Measurements from ENCODE around the gene EFNA2. TPM values are rescaled to one million over a fixed set of nuclear protein-coding genes. Genes with fewer than 3 reads are reported as not detected.

Gene EFNA2
- total RNA-seq, 2 experiments from 2014 or later, result not detected

DNA sequence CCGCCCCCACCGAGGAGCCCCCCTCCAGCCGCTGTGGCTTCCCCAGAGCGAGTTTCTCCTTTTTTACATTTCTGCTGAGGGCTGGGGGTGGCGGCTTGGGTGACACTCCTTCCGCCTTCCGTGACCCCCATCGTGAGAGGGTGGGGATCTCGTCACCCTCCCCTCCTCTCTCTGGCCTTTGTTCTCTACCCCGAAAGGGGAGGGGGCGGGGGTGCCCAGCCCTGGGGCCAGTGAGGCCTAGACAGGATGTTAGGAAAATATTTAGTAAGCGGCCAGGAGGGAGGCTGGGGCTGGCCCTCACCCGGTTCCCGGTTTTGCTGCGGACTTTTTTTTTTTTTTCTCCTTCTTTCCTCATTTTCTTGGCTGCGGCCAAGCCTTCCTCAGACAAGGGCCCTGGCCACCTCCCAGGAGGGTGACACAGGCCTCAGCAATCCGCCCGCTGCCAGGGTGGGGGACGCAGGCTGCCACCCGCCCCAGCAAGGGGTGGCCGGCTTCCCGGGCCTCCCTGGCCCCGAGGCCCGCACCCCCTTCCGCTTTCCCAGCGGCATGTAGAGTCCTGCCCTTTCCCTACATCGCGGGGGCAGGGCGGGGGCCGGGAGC is 33.4 kb upstream of the EFNA2 start:
- H3K36me3 ChIP-seq (ENCODE audit: insufficient read depth, low read length), result peaks cover 46% of the 10 kb centered on the region
- DNase-seq, result peak in 10 of 14 experiments; percentile 54 to 90 (median 63)
- peak overlapping the region; percentile 87 for H3K27ac ChIP-seq (ENCODE audit: low read depth in 1 of 2, low read length in 2 of 2)
- ATAC-seq (ENCODE audit: poor library complexity), result no peak
- TF ChIP-seq, protein P1, sequence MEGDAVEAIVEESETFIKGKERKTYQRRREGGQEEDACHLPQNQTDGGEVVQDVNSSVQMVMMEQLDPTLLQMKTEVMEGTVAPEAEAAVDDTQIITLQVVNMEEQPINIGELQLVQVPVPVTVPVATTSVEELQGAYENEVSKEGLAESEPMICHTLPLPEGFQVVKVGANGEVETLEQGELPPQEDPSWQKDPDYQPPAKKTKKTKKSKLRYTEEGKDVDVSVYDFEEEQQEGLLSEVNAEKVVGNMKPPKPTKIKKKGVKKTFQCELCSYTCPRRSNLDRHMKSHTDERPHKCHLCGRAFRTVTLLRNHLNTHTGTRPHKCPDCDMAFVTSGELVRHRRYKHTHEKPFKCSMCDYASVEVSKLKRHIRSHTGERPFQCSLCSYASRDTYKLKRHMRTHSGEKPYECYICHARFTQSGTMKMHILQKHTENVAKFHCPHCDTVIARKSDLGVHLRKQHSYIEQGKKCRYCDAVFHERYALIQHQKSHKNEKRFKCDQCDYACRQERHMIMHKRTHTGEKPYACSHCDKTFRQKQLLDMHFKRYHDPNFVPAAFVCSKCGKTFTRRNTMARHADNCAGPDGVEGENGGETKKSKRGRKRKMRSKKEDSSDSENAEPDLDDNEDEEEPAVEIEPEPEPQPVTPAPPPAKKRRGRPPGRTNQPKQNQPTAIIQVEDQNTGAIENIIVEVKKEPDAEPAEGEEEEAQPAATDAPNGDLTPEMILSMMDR (IDR thresholded peaks at IDR 0.05), result no peak
- Mint-ChIP-seq H3K4me3 (peak overlapping the region; percentile 97), H3K27ac (peak overlapping the region; percentile 97), H3K4me1 (ENCODE audit: low read depth) (peaks cover 12% of the 10 kb centered on the region), H3K36me3 (ENCODE audit: low read depth) (peaks cover 48% of the 10 kb centered on the region), H3K9me3 (no peaks in the 10 kb centered on the region), H3K27me3 (no peaks in the 10 kb centered on the region)
- POLR2A ChIA-PET, result interaction anchor here (0.5 to 3.7 kb wide), 12 partner anchors 8 to 1037 kb away, joined by 3 to 193 read pairs (median 5); partner anchors contain the start of genes ABCA7, CIRBP, FAM174C and MED16
- intact Hi-C loops (cut with DNase I, micrococcal nuclease), result loop anchor here in 1 of 2 experiments (5.0 kb wide), 1 partner anchor 175 kb away; no protein-coding TSS in a partner anchor
- H3K4me1 ChIP-seq (ENCODE audit: insufficient read depth, low read length), result peaks cover 71% of the 10 kb centered on the region
- H3K9me3 ChIP-seq (ENCODE audit: control insufficient read depth in 1 of 2, insufficient read depth in 1 of 2, low read length in 2 of 2), result no peaks in the 10 kb centered on the region
- CTCF ChIA-PET, result interaction anchor here (0.6 to 1.8 kb wide), 6 partner anchors 8 to 23 kb away, joined by 3 to 19 read pairs (median 6); partner anchors contain the start of genes CIRBP and FAM174C
- no peaks in the 10 kb centered on the region for H3K27me3 ChIP-seq (ENCODE audit: control insufficient read depth in 1 of 2, insufficient read depth in 2 of 2, low read length in 2 of 2)
- peak overlapping the region; percentile 87 for H3K4me3 ChIP-seq (ENCODE audit: low read length)

DNA sequence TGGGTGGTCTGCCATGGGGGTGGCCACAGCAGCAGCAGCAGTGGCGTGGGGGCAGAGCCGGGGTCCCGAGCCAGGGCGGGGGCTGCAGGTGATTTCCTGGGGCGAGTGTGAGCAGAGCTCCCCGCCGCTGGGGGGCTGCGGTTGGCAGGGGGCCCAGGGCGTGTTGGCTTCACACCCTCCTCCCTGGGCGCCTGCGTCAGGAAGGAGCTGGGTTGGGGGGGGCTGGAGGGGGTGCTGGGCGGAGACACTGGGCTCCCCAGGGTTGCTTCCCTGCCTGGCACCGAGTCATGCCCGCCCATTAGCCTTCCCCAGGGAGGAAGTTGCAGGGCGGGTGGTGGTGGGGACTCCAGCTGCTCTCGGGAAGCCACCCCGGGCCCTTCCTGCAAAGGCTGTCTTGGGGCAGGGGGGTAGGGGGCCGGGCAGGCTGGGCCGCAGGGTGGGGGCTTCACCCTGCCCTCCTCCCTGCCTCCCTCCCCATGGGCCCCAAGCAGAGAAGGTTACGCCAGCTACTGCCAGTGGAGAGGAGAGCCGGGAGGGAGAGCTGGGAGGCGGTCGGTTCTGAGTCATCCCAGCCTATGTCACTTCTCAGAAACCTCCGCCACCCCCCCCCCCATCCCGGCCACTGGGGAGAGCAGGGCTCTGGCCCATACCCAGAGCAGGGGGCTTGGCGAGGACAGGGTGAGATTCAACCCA is 32.7 kb upstream of the EFNA2 start:
- H3K4me1 ChIP-seq (ENCODE audit: insufficient read depth, low read length), result peaks cover 71% of the 10 kb centered on the region
- peak; percentile 17 for ATAC-seq (ENCODE audit: poor library complexity)
- DNase-seq, result peak in 13 of 14 experiments; percentile 55 to 91 (median 74)
- H3K9me3 ChIP-seq (ENCODE audit: control insufficient read depth in 1 of 2, insufficient read depth in 1 of 2, low read length in 2 of 2), result no peaks in the 10 kb centered on the region
- peak overlapping the region; percentile 87 for H3K4me3 ChIP-seq (ENCODE audit: low read length)
- H3K27ac Mint-ChIP-seq, result peak overlapping the region; percentile 97
- POLR2A ChIA-PET, result interaction anchor here (0.5 to 3.7 kb wide), 11 partner anchors 9 to 1036 kb away, joined by 3 to 193 read pairs (median 5); partner anchors contain the start of genes CIRBP, FAM174C, MED16 and RNU6-2
- no peaks in the 10 kb centered on the region for H3K27me3 ChIP-seq (ENCODE audit: control insufficient read depth in 1 of 2, insufficient read depth in 2 of 2, low read length in 2 of 2)
- H3K36me3 ChIP-seq (ENCODE audit: insufficient read depth, low read length), result peaks cover 52% of the 10 kb centered on the region
- intact Hi-C loops (cut with DNase I, micrococcal nuclease), result loop anchor here in 1 of 2 experiments (5.0 kb wide), 1 partner anchor 176 kb away; no protein-coding TSS in a partner anchor
- H3K27ac ChIP-seq (ENCODE audit: low read depth in 1 of 2, low read length in 2 of 2), result peak overlapping the region; percentile 87
- H3K4me1 Mint-ChIP-seq (ENCODE audit: low read depth), result peaks cover 19% of the 10 kb centered on the region
- peaks cover 55% of the 10 kb centered on the region for H3K36me3 Mint-ChIP-seq (ENCODE audit: low read depth)
- H3K27me3 Mint-ChIP-seq, result no peaks in the 10 kb centered on the region
- CTCF ChIA-PET, result interaction anchor here (0.6 to 1.8 kb wide), 5 partner anchors 9 to 22 kb away, joined by 3 to 19 read pairs (median 6); partner anchors contain the start of genes CIRBP and FAM174C
- peak overlapping the region; percentile 97 for H3K4me3 Mint-ChIP-seq
- TF ChIP-seq, protein P1 (IDR thresholded peaks at IDR 0.05), result no peak
- no peaks in the 10 kb centered on the region for H3K9me3 Mint-ChIP-seq

DNA sequence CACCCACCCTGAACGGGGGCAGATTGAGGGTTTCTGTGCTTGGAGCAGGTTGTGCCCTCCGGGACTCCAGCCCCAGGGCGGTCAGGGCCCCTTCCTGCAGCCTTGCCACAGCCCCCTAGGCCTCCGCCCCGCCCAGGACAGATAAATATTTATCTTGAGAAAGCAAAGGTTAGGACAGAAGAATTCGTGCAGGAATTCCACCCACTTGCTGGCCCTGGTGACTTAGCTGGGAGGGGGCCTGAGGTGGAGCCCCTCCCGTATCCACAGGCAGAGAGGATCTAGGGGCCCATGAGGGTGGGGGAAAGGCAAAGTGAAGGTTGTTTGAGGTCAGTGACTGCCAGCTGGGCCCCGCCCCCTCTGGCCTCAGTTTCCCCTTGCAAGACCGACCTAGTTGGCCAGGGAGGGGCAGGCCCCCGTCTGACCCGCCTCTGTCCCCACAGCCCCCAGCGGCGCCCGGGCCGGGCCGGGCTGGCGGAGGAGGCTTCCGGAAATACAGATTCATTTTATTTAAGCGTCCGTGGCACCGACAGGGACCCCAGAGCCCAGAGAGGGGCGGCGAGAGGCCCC is 32.1 kb upstream of the EFNA2 start:
- peaks cover 24% of the 10 kb centered on the region for H3K4me1 Mint-ChIP-seq (ENCODE audit: low read depth)

More for the DNA sequence above, 32.1 kb upstream of the EFNA2 start:
- Histone ChIP-seq H3K4me3 (ENCODE audit: low read length) (peak overlapping the region; percentile 87), H3K27ac (ENCODE audit: low read depth in 1 of 2, low read length in 2 of 2) (peak overlapping the region; percentile 65 to 87), H3K4me1 (ENCODE audit: insufficient read depth, low read length) (peaks cover 74% of the 10 kb centered on the region), H3K27me3 (ENCODE audit: control insufficient read depth in 1 of 2, insufficient read depth in 2 of 2, low read length in 2 of 2) (no peaks in the 10 kb centered on the region), H3K36me3 (ENCODE audit: insufficient read depth, low read length) (peaks cover 55% of the 10 kb centered on the region), H3K9me3 (ENCODE audit: control insufficient read depth in 1 of 2, insufficient read depth in 1 of 2, low read length in 2 of 2) (no peaks in the 10 kb centered on the region)
- ChIA-PET CTCF (interaction anchor here (1.1 to 1.8 kb wide), 4 partner anchors 8 to 15 kb away, joined by 3 to 19 read pairs (median 8); partner anchors contain the start of gene CIRBP), POLR2A (interaction anchor here (0.9 to 3.7 kb wide), 9 partner anchors 10 to 1036 kb away, joined by 3 to 193 read pairs (median 6); partner anchors contain the start of genes CIRBP, FAM174C, MED16 and RNU6-2)
- TF ChIP-seq, protein P1 (IDR thresholded peaks at IDR 0.05), result no peak
- no peak for DNase-seq
- H3K36me3 Mint-ChIP-seq (ENCODE audit: low read depth), result peaks cover 58% of the 10 kb centered on the region
- peak overlapping the region; percentile 68 for H3K4me3 Mint-ChIP-seq
- H3K27ac Mint-ChIP-seq, result peak overlapping the region; percentile 97
- no peaks in the 10 kb centered on the region for H3K27me3 Mint-ChIP-seq
- ATAC-seq (ENCODE audit: poor library complexity), result no peak
- intact Hi-C loops (cut with DNase I, micrococcal nuclease), result loop anchor here in 1 of 2 experiments (5.0 kb wide), 1 partner anchor 176 kb away; no protein-coding TSS in a partner anchor
- no peaks in the 10 kb centered on the region for H3K9me3 Mint-ChIP-seq
